Activated naive CD4-positive, alpha-beta T cell treated with anti-CD3 and anti-CD28 coated beads, Interleukin-2, amount 50 U/mL, for 24 hours (primary cell): ENCODE measurements around the gene ENOPH1.
A peak's percentile ranks its signal among the peaks of the same experiment; 100 is the strongest.
"Not testable (repeated sequence)": the region's sequence is repeated elsewhere in the genome, so short reads cannot be mapped to it uniquely, and the experiment has no call there.

Experiments used
- H3K27ac Mint-ChIP-seq: one replicate; pipeline ENCODE4 v1.8.0; 2021; ENCODE audit warnings: mild to moderate bottlenecking, mixed read lengths
- H3K27me3 Mint-ChIP-seq: one replicate; pipeline ENCODE4 v1.8.0; 2021; ENCODE audit warnings: mixed read lengths
- H3K36me3 Mint-ChIP-seq: one replicate; pipeline ENCODE4 v1.8.0; 2021; ENCODE audit warnings: mixed read lengths
- H3K4me1 Mint-ChIP-seq: one replicate; pipeline ENCODE4 v1.8.0; 2021; ENCODE audit warnings: mixed read lengths
- H3K4me3 Mint-ChIP-seq: one replicate; pipeline ENCODE4 v1.8.0; 2021; ENCODE audit warnings: mild to moderate bottlenecking, mixed read lengths
- H3K9me3 Mint-ChIP-seq: one replicate; pipeline ENCODE4 v1.8.0; 2021; ENCODE audit warnings: mixed read lengths

ENOPH1 gene

DNA sequence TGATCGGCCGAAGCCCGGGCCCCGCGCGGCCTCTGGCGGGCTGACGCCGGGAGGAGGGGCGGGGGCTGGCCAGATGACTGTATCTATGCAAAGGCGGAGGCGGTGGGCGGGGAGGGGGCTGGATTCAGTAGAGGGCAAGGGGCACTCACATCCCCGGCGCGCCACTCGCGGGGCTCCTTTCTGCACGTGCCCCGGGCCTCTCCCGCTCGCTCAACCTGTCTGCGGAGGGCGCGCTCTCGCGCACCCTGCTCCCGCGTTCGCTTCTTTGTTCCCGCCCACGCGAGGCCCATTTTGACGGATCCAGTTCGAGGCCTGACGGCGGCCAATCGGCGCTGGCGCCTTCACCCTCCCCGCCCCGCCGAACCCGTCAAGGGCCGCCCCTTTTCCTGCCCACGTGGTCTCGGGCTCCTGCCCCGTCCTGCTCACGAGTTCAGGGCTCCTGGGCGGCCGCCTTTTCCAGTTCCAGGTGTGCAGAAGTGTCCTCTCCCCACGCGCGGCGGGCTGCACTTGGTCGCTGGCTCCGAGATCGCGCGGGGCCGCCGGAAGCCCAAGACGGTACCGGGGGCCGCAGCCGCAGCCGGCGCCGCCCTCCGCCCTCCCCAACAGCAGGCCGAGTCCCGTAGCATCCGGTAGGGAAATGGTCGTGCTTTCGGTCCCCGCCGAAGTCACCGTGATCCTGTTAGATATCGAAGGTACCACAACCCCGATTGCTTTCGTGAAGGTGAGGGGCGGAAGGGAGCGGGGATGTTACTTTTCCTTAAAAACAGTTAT is at the start of gene ENOPH1, which contains the start of gene HNRNPDL:
Gene ENOPH1 (plus strand): TSS at position 398 of the 771 bp plus-strand sequence. CDS start 240 bp downstream, at position 638.
Gene HNRNPDL (minus strand): TSS at position 270 of the 771 bp plus-strand sequence. CDS start 772 bp downstream, outside the sequence.
- H3K36me3 Mint-ChIP-seq: peaks cover 33% of the 10 kb centered on the region
- H3K4me3 Mint-ChIP-seq: peak within 1 kb of the TSS; percentile 98
- H3K4me1 Mint-ChIP-seq: peaks cover 56% of the 10 kb centered on the region
- H3K27ac Mint-ChIP-seq: peak within 1 kb of the TSS; percentile 99
- H3K27me3 Mint-ChIP-seq: no peaks in the 10 kb centered on the region
- no peaks in the 10 kb centered on the region for H3K9me3 Mint-ChIP-seq

DNA sequence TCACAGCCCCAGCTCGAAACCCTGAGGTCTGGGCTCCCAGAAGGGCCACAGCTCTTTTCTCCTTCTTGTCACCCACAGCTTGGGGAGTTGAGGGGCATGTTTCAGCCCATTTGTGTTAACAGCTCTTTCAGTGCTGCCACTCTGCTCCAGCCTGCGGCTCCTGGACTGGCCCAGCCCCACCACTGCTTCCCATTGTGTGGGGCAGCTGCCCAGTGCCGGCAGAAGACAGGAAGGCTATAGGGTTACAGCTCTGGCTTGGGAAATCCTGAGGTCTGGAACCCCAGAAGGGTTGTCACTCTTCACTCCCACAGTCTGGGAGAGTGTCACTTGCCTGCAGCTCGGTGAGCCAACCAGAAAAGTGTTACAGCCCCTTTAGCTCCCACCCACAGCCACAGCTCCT is 49.6 kb upstream of the ENOPH1 start:
- H3K4me3 Mint-ChIP-seq: no peak overlapping the region
- peaks cover 31% of the 10 kb centered on the region for H3K4me1 Mint-ChIP-seq
- H3K27ac Mint-ChIP-seq: no peak overlapping the region
- no peaks in the 10 kb centered on the region for H3K27me3 Mint-ChIP-seq
- no peaks in the 10 kb centered on the region for H3K9me3 Mint-ChIP-seq
- H3K36me3 Mint-ChIP-seq: peaks cover 2% of the 10 kb centered on the region

- Mint-ChIP-seq H3K9me3 (no peaks in the 10 kb centered on the region), H3K4me3 (no peak overlapping the region), H3K27ac (no peak overlapping the region), H3K36me3 (peaks cover 2% of the 10 kb centered on the region), H3K27me3 (no peaks in the 10 kb centered on the region), H3K4me1 (peaks cover 27% of the 10 kb centered on the region)
These were observed 49.2 kb upstream of the ENOPH1 start for GRCh38 chr4:82381235-82381634.

DNA sequence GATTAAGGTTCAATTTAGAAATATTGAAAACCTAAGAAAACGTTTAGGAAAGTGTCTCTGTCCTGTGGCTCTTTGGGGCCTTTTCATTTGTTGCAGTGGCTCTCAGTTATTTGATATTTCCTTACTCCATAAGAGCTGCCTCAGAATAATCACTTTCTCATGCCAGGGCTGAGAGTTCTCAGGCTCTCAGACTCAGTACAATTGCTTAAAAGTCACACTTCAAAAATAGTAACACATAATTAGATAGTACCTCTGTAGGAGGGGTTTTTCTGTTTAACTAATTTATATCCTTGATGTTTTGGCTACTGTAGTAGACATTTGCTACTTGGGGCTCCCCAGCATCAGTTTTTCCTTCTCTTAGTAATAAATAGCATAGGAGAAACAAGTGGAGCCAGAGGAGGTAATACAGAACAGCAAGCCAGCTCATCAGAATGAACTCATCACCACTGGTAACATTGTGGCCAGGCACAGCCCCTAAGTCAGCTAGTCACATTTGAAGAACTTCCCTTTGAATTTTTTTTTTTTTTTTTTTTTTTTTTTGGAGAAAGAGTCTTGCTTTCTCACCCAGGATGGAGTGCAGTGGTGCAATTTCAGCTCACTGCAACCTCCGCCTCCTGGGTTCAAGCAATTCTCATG is 48.6 kb upstream of the ENOPH1 start:
- Mint-ChIP-seq H3K4me1 (peaks cover 23% of the 10 kb centered on the region), H3K27ac (no peak overlapping the region), H3K36me3 (peaks cover 2% of the 10 kb centered on the region), H3K27me3 (no peaks in the 10 kb centered on the region), H3K4me3 (no peak overlapping the region), H3K9me3 (no peaks in the 10 kb centered on the region)

GRCh38 chr4:82382751-82383150 is 47.6 kb upstream of the ENOPH1 start:
- Mint-ChIP-seq H3K4me3 (no peak overlapping the region), H3K27me3 (no peaks in the 10 kb centered on the region), H3K27ac (no peak overlapping the region), H3K4me1 (peaks cover 18% of the 10 kb centered on the region), H3K36me3 (peaks cover under 1% of the 10 kb centered on the region), H3K9me3 (no peaks in the 10 kb centered on the region)

DNA sequence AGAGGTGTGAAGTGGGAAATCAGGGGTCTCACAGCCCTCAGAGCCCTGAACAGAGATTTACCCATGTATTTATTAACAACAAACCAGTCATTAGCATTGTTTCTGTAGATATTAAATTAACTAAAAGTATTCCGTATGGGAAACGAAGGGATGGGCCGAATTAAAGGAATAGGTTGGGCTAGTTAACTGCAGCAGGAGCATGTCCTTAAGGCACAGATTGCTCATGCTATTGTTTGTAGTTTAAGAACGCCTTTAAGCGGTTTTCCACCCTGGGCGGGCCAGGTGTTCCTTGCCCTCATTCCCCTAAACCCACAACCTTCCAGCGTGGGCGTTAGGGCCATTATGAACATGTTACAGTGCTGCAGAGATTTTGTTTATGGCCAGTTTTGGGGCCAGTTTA is 44.1 kb upstream of the ENOPH1 start:
- H3K36me3 Mint-ChIP-seq, H3K4me1 Mint-ChIP-seq, H3K9me3 Mint-ChIP-seq, H3K27me3 Mint-ChIP-seq, H3K4me3 Mint-ChIP-seq, H3K27ac Mint-ChIP-seq: not testable (repeated sequence)

GRCh38 chr4:82388405-82388804 is 42.0 kb upstream of the ENOPH1 start:
- H3K9me3 Mint-ChIP-seq: no peaks in the 10 kb centered on the region
- no peaks in the 10 kb centered on the region for H3K36me3 Mint-ChIP-seq
- no peaks in the 10 kb centered on the region for H3K27me3 Mint-ChIP-seq
- no peaks in the 10 kb centered on the region for H3K4me1 Mint-ChIP-seq
- no peak overlapping the region for H3K4me3 Mint-ChIP-seq
- no peak overlapping the region for H3K27ac Mint-ChIP-seq

GRCh38 chr4:82390061-82390460 is 40.3 kb upstream of the ENOPH1 start:
- not testable (repeated sequence) for H3K27ac Mint-ChIP-seq, H3K4me3 Mint-ChIP-seq, H3K27me3 Mint-ChIP-seq, H3K9me3 Mint-ChIP-seq, H3K36me3 Mint-ChIP-seq, H3K4me1 Mint-ChIP-seq

- no peaks in the 10 kb centered on the region for H3K9me3 Mint-ChIP-seq
- H3K36me3 Mint-ChIP-seq: no peaks in the 10 kb centered on the region
- H3K4me3 Mint-ChIP-seq: no peak overlapping the region
- no peak overlapping the region for H3K27ac Mint-ChIP-seq
- H3K27me3 Mint-ChIP-seq: peaks cover 1% of the 10 kb centered on the region
- no peaks in the 10 kb centered on the region for H3K4me1 Mint-ChIP-seq
These were observed 35.5 kb upstream of the ENOPH1 start for GRCh38 chr4:82394896-82395295.

DNA sequence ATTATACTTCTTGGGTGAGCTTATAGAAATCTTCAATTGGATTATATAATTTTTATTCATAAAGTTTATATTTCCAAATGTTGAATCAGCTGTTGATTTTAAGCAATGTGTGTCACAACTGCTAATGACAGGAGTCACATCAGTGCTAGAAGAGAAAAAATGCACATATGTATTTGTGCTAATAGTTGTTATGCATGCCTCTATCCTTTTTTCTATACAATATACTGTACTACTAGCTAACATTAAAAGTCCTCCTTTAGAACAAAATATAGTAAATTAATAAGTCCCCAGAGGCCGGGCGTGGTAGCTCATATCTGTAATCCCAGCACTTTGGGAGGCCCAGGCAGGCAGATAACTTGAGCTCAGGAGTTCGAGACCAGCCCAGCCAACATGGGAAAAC is 32.9 kb upstream of the ENOPH1 start:
- H3K4me1 Mint-ChIP-seq: no peaks in the 10 kb centered on the region

GRCh38 chr4:82398263-82398662 is 32.1 kb upstream of the ENOPH1 start:
- no peaks in the 10 kb centered on the region for H3K9me3 Mint-ChIP-seq
- no peaks in the 10 kb centered on the region for H3K36me3 Mint-ChIP-seq
- no peak overlapping the region for H3K27ac Mint-ChIP-seq
- no peak overlapping the region for H3K4me3 Mint-ChIP-seq
- H3K27me3 Mint-ChIP-seq: peaks cover 1% of the 10 kb centered on the region
- no peaks in the 10 kb centered on the region for H3K4me1 Mint-ChIP-seq

More for the DNA sequence above, 32.9 kb upstream of the ENOPH1 start:
- H3K36me3 Mint-ChIP-seq: no peaks in the 10 kb centered on the region
- H3K27me3 Mint-ChIP-seq: peaks cover 1% of the 10 kb centered on the region
- no peak overlapping the region for H3K27ac Mint-ChIP-seq
- no peak overlapping the region for H3K4me3 Mint-ChIP-seq
- H3K9me3 Mint-ChIP-seq: no peaks in the 10 kb centered on the region

DNA sequence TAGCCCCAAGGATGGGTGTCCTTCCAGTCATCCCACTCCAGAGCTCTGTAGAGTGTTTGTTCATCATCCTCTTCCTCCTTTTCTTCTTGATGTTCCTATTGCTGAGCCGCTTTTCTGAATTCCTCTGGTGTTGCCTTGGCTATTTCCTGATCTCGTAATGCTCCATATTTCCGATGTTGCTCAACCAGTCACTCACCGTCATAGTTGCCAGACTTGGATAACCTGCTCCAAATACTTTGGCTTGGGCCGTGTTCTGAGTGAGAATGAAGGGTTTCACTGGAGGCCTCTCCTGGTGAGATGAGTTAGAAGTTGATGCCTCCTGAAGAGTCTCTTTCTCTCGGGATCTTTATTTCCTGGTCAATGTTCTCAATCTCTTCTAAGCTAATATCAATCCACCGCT is 28.8 kb upstream of the ENOPH1 start:
- Mint-ChIP-seq H3K36me3 (no peaks in the 10 kb centered on the region), H3K4me3 (no peak overlapping the region), H3K9me3 (no peaks in the 10 kb centered on the region), H3K27me3 (peaks cover 1% of the 10 kb centered on the region), H3K4me1 (no peaks in the 10 kb centered on the region), H3K27ac (no peak overlapping the region)

GRCh38 chr4:82402196-82402775 is 28.1 kb upstream of the ENOPH1 start:
- no peak overlapping the region for H3K27ac Mint-ChIP-seq
- H3K27me3 Mint-ChIP-seq: peaks cover 1% of the 10 kb centered on the region

DNA sequence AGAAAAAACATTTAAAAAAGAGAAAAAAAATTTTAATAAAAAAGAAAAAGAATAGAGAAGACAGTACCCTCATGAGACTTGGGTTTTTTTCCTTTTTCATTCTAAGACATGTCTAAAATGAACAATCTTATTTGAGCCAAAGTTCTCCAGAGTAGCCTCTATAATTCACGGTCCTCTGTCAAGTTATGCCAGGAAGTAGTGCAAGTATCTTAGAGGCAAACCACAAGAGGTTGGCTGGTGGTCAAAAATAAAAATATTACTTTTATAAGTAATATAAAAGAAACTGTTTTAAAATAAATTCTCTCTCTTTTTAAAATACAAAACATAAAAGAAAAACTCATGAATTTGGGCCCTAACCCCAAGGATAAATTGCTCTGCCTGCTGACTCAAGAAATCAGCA is 26.7 kb upstream of the ENOPH1 start:
- H3K9me3 Mint-ChIP-seq: no peaks in the 10 kb centered on the region
- peaks cover 1% of the 10 kb centered on the region for H3K27me3 Mint-ChIP-seq
- no peaks in the 10 kb centered on the region for H3K4me1 Mint-ChIP-seq
- no peaks in the 10 kb centered on the region for H3K36me3 Mint-ChIP-seq
- H3K27ac Mint-ChIP-seq: no peak overlapping the region
- no peak overlapping the region for H3K4me3 Mint-ChIP-seq

More at GRCh38 chr4:82402196-82402775, 28.1 kb upstream of the ENOPH1 start:
- H3K36me3 Mint-ChIP-seq: no peaks in the 10 kb centered on the region
- H3K4me3 Mint-ChIP-seq: no peak overlapping the region
- H3K9me3 Mint-ChIP-seq: no peaks in the 10 kb centered on the region
- H3K4me1 Mint-ChIP-seq: no peaks in the 10 kb centered on the region

DNA sequence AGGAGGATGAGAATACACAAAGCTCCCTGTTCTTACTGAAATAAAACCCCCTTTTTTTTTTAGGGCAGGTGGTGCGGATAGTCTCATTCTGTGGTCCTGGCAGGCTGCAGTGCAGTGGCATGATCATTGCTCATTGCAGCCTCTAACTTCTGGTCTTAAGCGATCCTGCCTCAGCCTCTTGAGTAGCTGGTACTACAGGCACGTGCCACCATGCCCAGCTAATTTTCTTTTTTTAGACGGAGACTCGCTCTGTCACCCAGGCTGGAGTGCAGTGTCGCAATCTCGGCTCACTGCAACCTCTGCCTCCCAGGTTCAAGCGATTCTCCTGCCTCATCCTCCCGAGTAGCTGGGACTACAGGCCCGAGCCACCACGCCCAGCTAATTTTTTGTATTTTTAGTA is 15.3 kb upstream of the ENOPH1 start:
- not testable (repeated sequence) for H3K9me3 Mint-ChIP-seq, H3K36me3 Mint-ChIP-seq, H3K4me3 Mint-ChIP-seq, H3K27ac Mint-ChIP-seq, H3K4me1 Mint-ChIP-seq
- H3K27me3 Mint-ChIP-seq: peaks cover 10% of the 10 kb centered on the region

- Mint-ChIP-seq H3K4me1 (peaks cover 9% of the 10 kb centered on the region), H3K9me3 (no peaks in the 10 kb centered on the region), H3K27me3 (peaks cover 10% of the 10 kb centered on the region), H3K4me3 (no peak overlapping the region), H3K27ac (no peak overlapping the region), H3K36me3 (no peaks in the 10 kb centered on the region)
These were observed 14.4 kb upstream of the ENOPH1 start for GRCh38 chr4:82415922-82416365.
